Activated CD8-positive, alpha-beta memory T cell treated with anti-CD3 and anti-CD28 coated beads, Interleukin-2, amount 10 ng/mL, durations not matched to agents 7 days and 5 days (primary cell): ENCODE measurements around the gene ZNF561. TPM values are rescaled to one million over a fixed set of nuclear protein-coding genes. Genes with fewer than 3 reads are reported as not detected.
"Not testable (repeated sequence)": the region's sequence is repeated elsewhere in the genome, so short reads cannot be mapped to it uniquely, and the experiment has no call there.

Source experiments
- ATAC-seq: fragments of 150-1000 bp; cut with Tn5 transposase; one replicate; pipeline ENCODE4 v1.10.0; 2021; ENCODE audit warnings: moderate library complexity
- CTCF ChIA-PET: fragments of 350-600 bp; sonication (Branson Sonifier 250); formaldehyde crosslinking; loops from one replicate; lab custom pipeline; 2021; ENCODE audit warnings: antibody characterized with exemption; lab: Charles Lee
- DNase-seq: peaks from one replicate; pipeline ENCODE4 v3.0.0-alpha.2; 2020
- H3K27ac Mint-ChIP-seq: one replicate; pipeline ENCODE4 v1.8.0; 2021; ENCODE audit warnings: mild to moderate bottlenecking, mixed read lengths
- H3K27me3 Mint-ChIP-seq: one replicate; pipeline ENCODE4 v1.8.0; 2021; ENCODE audit warnings: mixed read lengths
- H3K36me3 Mint-ChIP-seq: one replicate; pipeline ENCODE4 v1.8.0; 2021; ENCODE audit warnings: mild to moderate bottlenecking, mixed read lengths
- H3K4me1 Mint-ChIP-seq: one replicate; pipeline ENCODE4 v1.8.0; 2021; ENCODE audit warnings: mixed read lengths
- H3K4me3 Mint-ChIP-seq: one replicate; pipeline ENCODE4 v1.8.0; 2021; ENCODE audit warnings: mild to moderate bottlenecking, moderate library complexity, mixed read lengths
- H3K9me3 Mint-ChIP-seq: one replicate; pipeline ENCODE4 v1.8.0; 2022; ENCODE audit warnings: low read depth, mixed read lengths
- total RNA-seq, 2 experiments: library from RNA; stranded (reverse); gene quantifications; one replicate each; pipeline ENCODE4 v1.2.3, GENCODE V29; 2021

Gene ZNF561
- total RNA-seq, 2 experiments from 2014 or later, result 23.0 to 30.8 TPM

DNA sequence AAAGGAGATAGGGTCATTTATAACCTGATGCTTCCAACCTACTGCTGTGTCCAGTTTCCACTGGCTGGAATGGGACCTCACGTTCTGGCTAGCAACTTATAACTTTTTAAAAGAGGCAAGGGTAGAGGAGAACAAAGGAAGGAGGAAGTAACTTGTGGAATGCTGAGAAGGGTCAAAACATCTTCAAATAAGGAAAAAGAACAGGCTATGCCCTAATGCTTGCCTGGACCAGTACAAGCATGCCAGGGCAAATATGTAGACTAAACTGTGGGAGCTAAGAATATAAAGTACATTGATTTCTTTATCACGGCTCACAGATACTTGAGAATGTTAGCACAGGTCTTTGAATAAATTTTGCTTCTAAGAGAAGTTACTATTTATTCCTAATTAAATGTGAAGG, 1.5 kb upstream of the ZNF561 start:
- Mint-ChIP-seq H3K36me3 (peaks cover 30% of the 10 kb centered on the region), H3K9me3 (peaks cover 1% of the 10 kb centered on the region), H3K4me1 (peaks cover 27% of the 10 kb centered on the region), H3K27me3 (no peaks in the 10 kb centered on the region), H3K4me3 (peak overlapping the region; percentile 43), H3K27ac (peak overlapping the region; percentile 22)
- DNase-seq (no peak), ATAC-seq (no peak)
- CTCF ChIA-PET, result interaction anchor here (1.1 to 2.1 kb wide), 2 partner anchors 173 to 175 kb away, joined by 3 to 10 read pairs; no protein-coding TSS in a partner anchor

DNA sequence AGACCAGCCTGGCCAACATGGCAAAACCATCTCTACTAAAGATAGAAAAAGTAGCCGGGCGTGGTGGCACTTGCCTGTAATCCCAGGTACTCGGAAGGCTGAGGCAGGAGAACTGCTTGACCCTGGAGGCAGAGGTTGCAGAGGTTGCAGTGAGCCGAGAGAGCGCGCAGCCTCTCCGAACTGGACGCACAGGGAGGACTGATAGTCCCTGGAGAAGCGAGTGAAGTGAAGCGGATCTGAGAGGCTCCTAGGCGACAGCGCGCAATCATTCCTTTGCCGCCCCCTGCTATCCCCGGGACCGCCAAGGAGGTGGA, 233 bp downstream of the ZNF561 start:
- DNase-seq (no peak), ATAC-seq (no peak)
- H3K36me3 Mint-ChIP-seq, result peaks cover 44% of the 10 kb centered on the region
- peaks cover 25% of the 10 kb centered on the region for H3K4me1 Mint-ChIP-seq
- peak overlapping the region; percentile 99 for H3K27ac Mint-ChIP-seq
- peaks cover 2% of the 10 kb centered on the region for H3K9me3 Mint-ChIP-seq
- H3K4me3 Mint-ChIP-seq, result peak overlapping the region; percentile 99
- CTCF ChIA-PET, result interaction anchor here (2.7 kb wide), 1 partner anchor 37 kb away, joined by 6 read pairs; the partner anchor contains the start of gene ZNF121
- no peaks in the 10 kb centered on the region for H3K27me3 Mint-ChIP-seq

DNA sequence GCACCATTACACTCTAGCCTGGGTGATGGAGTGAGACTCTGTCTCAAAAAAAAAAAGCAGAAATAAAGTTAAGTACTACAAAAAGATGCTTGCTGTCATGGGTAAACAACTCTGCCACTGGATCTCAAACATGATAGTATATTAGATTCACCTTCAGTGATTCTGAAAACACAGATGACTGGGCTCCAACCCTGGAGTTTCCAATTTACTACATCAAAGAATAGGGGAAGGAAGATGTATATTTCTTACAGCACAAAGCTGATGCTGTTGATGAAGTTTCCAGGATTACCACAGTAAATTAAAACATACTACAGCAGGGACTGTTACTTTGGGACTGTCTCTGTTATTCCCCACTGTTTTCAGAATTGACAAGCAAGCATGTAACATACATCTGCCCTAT, 5.2 kb downstream of the ZNF561 start:
- no peak for ATAC-seq
- peaks cover 83% of the 10 kb centered on the region for H3K36me3 Mint-ChIP-seq
- DNase-seq, result no peak
- no peak overlapping the region for H3K4me3 Mint-ChIP-seq
- peaks cover 12% of the 10 kb centered on the region for H3K9me3 Mint-ChIP-seq
- no peaks in the 10 kb centered on the region for H3K27me3 Mint-ChIP-seq
- no peak overlapping the region for H3K27ac Mint-ChIP-seq
- peaks cover 8% of the 10 kb centered on the region for H3K4me1 Mint-ChIP-seq
- CTCF ChIA-PET, result interaction anchor here (1.2 kb wide), 1 partner anchor 29 kb away, joined by 4 read pairs; no protein-coding TSS in a partner anchor

DNA sequence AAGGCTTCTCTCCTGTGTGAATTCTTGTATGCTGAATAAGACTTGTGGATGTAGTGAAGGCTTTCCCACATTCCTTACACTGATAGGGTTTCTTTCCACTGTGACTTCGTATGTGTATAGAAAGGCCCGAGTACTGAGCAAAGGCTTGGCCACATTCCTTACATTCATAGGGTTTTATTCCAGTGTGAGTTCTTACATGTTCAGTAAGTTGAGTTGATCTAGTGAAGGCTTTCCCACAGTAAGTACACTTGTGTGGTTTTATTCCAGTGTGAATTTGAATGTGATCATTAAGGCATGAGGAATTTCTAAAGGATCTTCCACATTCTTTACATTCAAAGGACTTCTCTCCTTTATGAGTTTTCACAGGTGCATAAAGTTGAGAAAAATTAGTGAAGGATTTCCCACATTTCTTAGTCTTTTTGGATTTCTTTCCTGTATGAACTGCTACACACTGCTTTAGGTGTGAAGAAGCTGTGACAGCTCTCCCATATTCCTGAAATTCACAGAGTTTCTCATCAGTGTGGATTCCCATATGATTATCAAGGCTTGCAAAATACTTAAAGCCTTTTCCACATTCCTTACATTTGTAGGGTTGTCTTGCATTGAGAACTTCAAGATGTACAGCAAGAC, 10.4 kb downstream of the ZNF561 start:
- no peaks in the 10 kb centered on the region for H3K4me1 Mint-ChIP-seq
- no peak for DNase-seq
- H3K36me3 Mint-ChIP-seq, result peaks cover 81% of the 10 kb centered on the region
- CTCF ChIA-PET, result no interaction called here
- no peak overlapping the region for H3K4me3 Mint-ChIP-seq
- ATAC-seq, result no peak
- no peak overlapping the region for H3K27ac Mint-ChIP-seq
- H3K9me3 Mint-ChIP-seq, result peaks cover 32% of the 10 kb centered on the region
- H3K27me3 Mint-ChIP-seq, result no peaks in the 10 kb centered on the region

DNA sequence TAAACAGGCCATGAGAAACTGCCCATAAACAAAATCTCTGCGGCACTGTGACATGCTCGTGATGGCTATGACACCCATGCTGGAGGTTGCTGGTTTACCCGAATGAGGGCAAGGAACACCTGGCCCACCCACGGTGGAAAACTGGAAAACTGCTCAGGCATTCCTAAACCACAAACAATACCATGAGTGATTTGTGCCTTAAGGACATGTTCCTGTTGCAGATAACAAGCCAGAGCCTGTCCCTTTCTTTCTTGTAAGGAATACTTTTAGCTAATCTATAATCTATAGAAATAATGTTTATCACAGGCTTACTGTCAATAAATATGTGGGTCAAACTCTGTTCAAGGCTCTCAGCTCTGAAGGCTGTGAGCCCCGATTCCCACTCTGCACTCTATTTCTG, 12.1 kb downstream of the ZNF561 start:
- ATAC-seq (no peak), DNase-seq (no peak)
- Mint-ChIP-seq H3K27me3 (no peaks in the 10 kb centered on the region), H3K4me3 (no peak overlapping the region), H3K4me1 (no peaks in the 10 kb centered on the region), H3K9me3 (peaks cover 36% of the 10 kb centered on the region), H3K36me3 (peaks cover 67% of the 10 kb centered on the region), H3K27ac (no peak overlapping the region)
- CTCF ChIA-PET, result no interaction called here

DNA sequence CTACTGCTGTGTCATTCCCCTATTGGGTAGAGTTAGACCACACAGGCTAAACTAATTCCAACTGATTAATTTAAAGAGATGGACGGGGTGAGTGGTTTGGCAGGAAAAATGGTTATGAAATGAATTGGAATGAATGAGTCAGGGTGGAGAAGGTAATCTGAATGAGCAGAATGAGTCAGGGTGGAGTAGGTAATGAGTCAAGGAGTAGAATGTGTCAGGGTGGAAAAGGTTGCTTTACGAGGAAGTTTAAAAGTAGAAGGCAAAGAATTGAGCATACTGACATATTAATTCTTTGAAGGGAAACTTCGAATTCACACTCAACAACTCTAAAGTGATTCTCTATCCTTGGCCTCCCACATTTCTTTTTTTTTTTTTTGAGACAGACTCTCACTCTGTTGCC, 24.0 kb downstream of the ZNF561 start:
- ATAC-seq (no peak), DNase-seq (no peak)
- H3K9me3 Mint-ChIP-seq, result peaks cover 4% of the 10 kb centered on the region
- peaks cover 6% of the 10 kb centered on the region for H3K36me3 Mint-ChIP-seq
- peaks cover 2% of the 10 kb centered on the region for H3K4me1 Mint-ChIP-seq
- H3K27me3 Mint-ChIP-seq, result peaks cover 2% of the 10 kb centered on the region
- CTCF ChIA-PET, result no interaction called here
- no peak overlapping the region for H3K4me3 Mint-ChIP-seq
- no peak overlapping the region for H3K27ac Mint-ChIP-seq

DNA sequence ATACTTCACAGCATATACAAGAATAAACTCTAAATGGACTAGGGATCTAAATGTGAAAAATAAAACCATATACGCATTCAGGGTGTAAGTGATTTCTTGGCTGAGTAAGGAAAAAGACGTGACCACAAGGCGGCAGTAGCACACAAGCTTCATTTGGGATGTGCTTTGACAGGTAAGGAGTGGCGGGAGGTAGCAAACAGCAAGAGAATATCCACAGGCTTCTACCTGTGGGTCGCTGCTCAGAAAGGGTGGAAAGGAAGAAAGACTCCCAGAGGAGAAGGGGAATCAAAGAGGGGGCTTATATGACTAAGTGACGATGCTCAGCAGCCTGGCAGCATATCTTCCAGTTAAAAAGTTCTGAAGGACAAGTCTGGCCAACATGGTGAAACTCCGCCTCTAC, 34.3 kb downstream of the ZNF561 start:
- CTCF ChIA-PET, result interaction anchor here (0.7 to 1.7 kb wide), 11 partner anchors 9 to 276 kb away, joined by 3 to 7 read pairs (median 4); partner anchors contain the start of genes ZNF561 and ZNF846
- ATAC-seq, result no peak
- no peak overlapping the region for H3K27ac Mint-ChIP-seq

DNA sequence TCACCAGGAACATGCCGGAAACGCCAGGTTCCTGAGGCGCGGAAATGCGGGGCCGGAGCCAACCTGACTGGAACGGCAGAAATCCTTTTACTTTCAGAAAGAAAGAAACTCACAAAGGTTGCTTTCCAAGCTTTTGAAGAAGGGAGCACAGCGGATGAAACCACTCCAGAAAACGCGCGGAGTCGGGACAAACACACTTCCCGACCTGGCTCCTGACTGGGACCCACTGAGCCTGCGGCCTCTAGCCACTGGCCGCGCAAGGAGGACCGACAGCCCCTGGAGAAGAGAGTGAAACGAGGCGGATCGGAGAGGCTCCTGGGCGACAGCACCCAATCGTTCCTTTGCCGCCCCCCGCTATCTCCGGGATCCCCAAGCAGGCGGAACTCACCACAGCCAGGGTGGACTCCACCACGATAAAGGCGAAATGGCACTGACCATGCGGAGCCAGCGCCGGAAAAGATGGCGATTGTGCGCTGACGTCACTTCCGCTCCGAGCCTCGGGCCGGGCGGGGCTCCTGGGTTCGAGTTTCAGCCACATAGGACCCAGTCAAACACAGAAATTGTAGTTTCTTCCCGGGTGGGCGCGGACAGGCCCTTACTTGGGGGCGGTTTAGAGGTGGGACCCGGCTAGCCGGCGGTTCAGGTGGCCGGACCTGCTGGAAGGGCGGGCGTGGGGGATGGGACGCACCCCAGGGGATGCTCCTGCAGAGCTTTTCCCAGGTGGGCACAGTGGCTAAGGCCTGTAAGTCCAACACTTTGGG, 36.8 kb downstream of the ZNF561 start, which contains the start of gene ZNF121:
Gene ZNF121 (minus strand): TSS at position 432 of the 761 bp plus-strand sequence. CDS start 16,407 bp downstream, outside the sequence.
- Mint-ChIP-seq H3K4me3 (peak within 1 kb of the TSS; percentile 92), H3K9me3 (peaks cover 10% of the 10 kb centered on the region), H3K36me3 (peaks cover 35% of the 10 kb centered on the region), H3K27me3 (peaks cover 7% of the 10 kb centered on the region), H3K27ac (peak within 1 kb of the TSS; percentile 94), H3K4me1 (peaks cover 29% of the 10 kb centered on the region)
- DNase-seq (peak; percentile 89), ATAC-seq (peak; percentile 87)
- CTCF ChIA-PET, result interaction anchor here (0.6 to 3.1 kb wide), 7 partner anchors 35 to 379 kb away, joined by 3 to 14 read pairs (median 4); partner anchors contain the start of genes ZNF266, ZNF561 and ZNF846

More for the DNA sequence above, 34.3 kb downstream of the ZNF561 start:
- DNase-seq, result peak; percentile 86
- Mint-ChIP-seq H3K9me3 (no peaks in the 10 kb centered on the region), H3K36me3 (peaks cover 10% of the 10 kb centered on the region), H3K4me3 (no peak overlapping the region), H3K4me1 (peaks cover 14% of the 10 kb centered on the region), H3K27me3 (peaks cover 7% of the 10 kb centered on the region)

DNA sequence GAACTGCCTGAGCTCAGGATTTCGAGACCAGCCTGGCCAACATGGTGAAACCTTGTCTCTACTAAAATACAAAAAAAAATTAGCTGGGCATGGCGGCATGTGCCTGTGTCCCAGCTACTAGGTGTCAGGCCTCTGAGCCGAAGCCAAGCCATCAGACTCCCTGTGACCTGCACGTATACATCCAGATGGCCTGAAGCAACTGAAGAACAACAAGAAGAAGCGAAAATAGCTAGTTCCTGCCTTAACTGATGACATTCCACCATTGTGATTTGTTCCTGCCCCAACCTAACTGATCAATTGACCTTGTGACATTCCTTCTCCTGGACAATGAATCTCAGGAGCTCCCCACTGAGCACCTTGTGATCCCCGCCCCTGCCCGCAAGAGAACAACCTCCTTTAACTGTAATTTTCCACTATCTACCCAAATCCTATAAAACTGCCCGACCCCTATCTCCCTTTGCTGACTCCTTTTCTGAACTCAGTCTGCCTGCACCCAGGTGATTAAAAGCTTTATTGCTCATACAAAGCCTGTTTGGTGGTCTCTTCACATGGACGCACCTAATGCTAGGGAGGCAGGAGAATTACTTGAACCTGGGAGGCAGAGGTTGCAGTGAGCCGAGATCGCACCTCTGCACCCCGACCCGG, 38.8 kb downstream of the ZNF561 start:
- Mint-ChIP-seq H3K9me3 (peaks cover 19% of the 10 kb centered on the region), H3K27ac (peak overlapping the region; percentile 67), H3K36me3 (peaks cover 55% of the 10 kb centered on the region), H3K4me1 (peaks cover 32% of the 10 kb centered on the region), H3K4me3 (peak overlapping the region; percentile 56)
- H3K27me3 Mint-ChIP-seq, DNase-seq, ATAC-seq: not testable (repeated sequence)
- CTCF ChIA-PET, result interaction anchor here (1.4 to 3.1 kb wide), 2 partner anchors 214 to 258 kb away, joined by 3 to 14 read pairs; partner anchors contain the start of gene ZNF559

DNA sequence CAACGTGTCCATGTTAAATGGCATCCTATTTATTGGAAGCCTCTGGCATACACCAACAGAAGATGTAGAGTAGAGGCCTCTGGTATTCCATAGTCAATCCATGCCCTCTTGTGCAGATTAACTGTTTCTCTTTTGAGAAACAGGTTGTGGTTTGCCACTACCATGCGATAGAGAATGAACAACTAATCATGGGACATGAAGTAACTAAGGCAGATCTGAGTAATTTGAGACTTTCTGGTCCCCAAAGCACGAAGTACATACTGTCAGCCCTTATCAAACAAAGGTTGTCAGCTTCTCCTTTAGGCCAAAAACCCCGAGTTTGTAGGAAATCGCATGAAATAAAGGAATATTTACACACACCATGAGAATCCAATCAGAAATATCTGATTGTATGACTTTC, 40.3 kb downstream of the ZNF561 start:
- peaks cover 70% of the 10 kb centered on the region for H3K36me3 Mint-ChIP-seq
- H3K9me3 Mint-ChIP-seq, result peaks cover 30% of the 10 kb centered on the region
- H3K4me1 Mint-ChIP-seq, result peaks cover 35% of the 10 kb centered on the region
- no peak for DNase-seq
- H3K4me3 Mint-ChIP-seq, result no peak overlapping the region
- H3K27ac Mint-ChIP-seq, result no peak overlapping the region
- ATAC-seq, result no peak
- H3K27me3 Mint-ChIP-seq, result no peaks in the 10 kb centered on the region
- CTCF ChIA-PET, result no interaction called here

DNA sequence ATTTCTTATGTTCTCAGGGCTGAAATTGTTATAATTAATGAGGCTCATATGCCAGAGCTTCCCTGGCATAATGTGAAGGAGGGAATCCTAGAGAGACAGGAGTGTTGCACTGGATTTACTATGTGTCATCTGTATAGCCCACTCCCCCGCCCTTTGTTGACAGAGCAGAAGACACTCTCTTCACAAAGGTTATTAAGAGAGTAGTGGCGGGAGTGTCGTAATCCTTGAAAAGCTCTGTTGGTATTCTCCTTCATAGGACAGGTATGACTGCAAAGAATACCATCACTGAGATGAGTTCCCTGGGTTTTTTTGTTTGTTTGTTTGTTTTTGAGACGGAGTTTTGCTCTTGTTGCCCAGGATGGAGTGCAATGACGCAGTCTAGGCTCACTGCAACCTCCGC, 50.8 kb downstream of the ZNF561 start:
- Mint-ChIP-seq H3K27ac (no peak overlapping the region), H3K27me3 (no peaks in the 10 kb centered on the region), H3K9me3 (peaks cover 49% of the 10 kb centered on the region), H3K4me1 (no peaks in the 10 kb centered on the region), H3K4me3 (no peak overlapping the region), H3K36me3 (peaks cover 97% of the 10 kb centered on the region)
- CTCF ChIA-PET, result no interaction called here
- DNase-seq, result no peak
- ATAC-seq, result no peak

DNA sequence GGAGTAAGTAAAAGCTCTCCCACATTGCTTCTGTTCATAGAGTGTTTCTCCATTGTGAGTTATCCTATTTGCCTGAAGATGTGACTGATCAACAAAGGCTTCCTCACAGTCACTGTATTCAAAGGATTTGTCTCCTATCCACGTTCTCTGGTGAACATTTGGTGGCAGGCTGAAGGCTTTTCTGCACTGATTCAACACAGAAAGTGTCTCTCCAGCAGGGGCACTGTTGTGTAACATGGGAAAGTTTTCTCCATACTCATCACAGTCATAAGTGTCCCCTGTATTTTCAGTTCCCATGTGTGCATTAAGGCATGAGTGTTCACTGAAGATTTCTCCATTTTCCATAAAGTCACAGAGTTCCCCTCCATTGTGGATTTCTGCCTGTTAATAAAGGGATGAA, 54.3 kb downstream of the ZNF561 start:
- ATAC-seq, result no peak
- DNase-seq, result no peak
- peaks cover 96% of the 10 kb centered on the region for H3K36me3 Mint-ChIP-seq
- H3K4me1 Mint-ChIP-seq, result no peaks in the 10 kb centered on the region
- H3K4me3 Mint-ChIP-seq, result no peak overlapping the region
- H3K27me3 Mint-ChIP-seq, result no peaks in the 10 kb centered on the region
- no peak overlapping the region for H3K27ac Mint-ChIP-seq
- H3K9me3 Mint-ChIP-seq, result peaks cover 49% of the 10 kb centered on the region
- CTCF ChIA-PET, result no interaction called here
